ENCODE data around the gene KAZN. TPM values are rescaled to one million over a fixed set of nuclear protein-coding genes. Genes with fewer than 3 reads are reported as not detected.

The KAZN gene
- total and polyA plus RNA-seq, 8 donors, result 11.1 to 37.5 (median 30.2) TPM

DNA sequence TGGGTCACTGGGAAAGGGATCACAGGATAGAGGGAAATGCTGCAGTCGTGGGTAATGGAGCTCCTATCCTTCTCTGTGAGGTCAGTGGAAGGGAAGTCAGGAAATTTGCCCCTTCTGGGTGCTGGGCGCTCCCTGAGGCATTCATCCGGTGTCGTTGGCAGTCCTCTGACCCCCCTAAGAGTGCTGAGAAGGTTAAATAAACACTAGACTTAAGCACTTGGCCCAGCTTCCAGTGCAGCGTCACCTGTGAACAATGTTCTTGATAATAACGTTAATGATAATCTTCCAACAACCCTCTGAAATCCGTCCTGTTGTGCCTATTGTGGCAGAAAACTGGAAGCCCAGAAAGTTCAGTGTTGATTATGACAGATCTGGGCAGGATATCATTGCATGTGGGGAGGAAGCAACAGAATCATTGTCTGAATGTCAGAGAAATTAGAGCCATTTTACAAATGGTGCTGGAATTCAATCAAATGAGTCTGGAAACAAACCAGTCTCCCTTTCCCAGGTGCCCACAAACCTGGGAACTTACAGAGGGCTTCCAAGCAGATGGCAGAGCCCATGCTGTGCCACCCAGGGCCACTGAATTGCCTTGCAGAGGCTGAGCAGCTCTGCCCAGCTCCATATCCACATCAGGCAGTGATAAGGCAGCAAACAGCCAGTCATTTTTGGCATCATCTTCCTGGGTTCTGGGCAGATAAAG, 216.8 kb downstream of the KAZN start:
- intact Hi-C loops (cut with DNase I), result no loop called here
- no peak overlapping the region for H3K4me3 ChIP-seq
- TF ChIP-seq, protein P1, sequence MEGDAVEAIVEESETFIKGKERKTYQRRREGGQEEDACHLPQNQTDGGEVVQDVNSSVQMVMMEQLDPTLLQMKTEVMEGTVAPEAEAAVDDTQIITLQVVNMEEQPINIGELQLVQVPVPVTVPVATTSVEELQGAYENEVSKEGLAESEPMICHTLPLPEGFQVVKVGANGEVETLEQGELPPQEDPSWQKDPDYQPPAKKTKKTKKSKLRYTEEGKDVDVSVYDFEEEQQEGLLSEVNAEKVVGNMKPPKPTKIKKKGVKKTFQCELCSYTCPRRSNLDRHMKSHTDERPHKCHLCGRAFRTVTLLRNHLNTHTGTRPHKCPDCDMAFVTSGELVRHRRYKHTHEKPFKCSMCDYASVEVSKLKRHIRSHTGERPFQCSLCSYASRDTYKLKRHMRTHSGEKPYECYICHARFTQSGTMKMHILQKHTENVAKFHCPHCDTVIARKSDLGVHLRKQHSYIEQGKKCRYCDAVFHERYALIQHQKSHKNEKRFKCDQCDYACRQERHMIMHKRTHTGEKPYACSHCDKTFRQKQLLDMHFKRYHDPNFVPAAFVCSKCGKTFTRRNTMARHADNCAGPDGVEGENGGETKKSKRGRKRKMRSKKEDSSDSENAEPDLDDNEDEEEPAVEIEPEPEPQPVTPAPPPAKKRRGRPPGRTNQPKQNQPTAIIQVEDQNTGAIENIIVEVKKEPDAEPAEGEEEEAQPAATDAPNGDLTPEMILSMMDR (IDR thresholded peaks at IDR 0.05), result no peak
- no peaks in the 10 kb centered on the region for H3K36me3 ChIP-seq
- no peak overlapping the region for H3K27ac ChIP-seq
- H3K4me1 ChIP-seq, result no peaks in the 10 kb centered on the region
- ATAC-seq, result peak; percentile 82
- peak in 1 of 4 donors; percentile 38 for DNase-seq
- no peaks in the 10 kb centered on the region for H3K9me3 ChIP-seq
- H3K27me3 ChIP-seq, result no peaks in the 10 kb centered on the region

DNA sequence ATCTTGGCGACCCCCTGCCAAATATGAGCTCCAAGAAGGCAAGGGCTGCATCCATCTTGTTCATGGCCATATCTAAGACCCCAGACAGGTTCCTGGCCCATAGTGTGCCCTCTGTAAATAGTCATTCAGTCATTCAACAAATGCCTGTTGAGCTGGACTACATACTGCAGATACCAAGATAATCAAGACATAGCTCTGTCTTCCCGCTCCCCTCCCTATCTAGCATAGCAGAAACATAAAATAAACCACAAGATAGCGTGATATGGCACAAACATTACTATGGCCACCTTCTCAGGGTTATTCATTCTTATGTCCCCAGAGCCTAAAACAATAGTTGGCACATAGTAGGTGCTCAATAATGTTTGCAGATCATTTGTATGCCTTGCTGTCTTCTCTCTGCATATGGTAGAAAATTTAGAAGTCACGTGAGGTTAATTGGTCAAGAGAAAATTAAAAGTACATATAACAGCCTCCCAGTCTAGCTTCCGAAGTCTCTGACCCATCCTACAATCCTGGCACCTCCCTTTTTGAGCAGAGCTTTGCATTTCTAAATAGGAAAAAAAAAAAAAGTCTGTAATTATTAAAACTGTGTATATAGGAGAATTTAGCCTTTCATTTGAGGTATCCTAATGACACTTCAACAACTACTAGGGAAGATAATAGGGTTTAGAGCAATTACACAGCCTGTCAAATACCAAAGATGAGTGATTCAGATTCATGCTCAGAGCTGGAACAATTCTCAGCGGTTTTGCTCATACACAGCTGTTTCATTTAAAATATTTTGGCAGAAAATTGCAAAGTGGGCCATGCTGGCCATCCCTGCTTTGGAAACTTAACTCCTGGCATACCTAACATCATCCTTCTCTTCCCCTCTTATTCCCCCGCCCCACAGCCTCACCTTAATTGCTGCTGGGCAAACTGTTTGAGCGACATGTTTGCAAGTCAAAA, 219.0 kb downstream of the KAZN start:
- no peak overlapping the region for H3K4me3 ChIP-seq
- no peaks in the 10 kb centered on the region for H3K36me3 ChIP-seq
- TF ChIP-seq, protein P1 (IDR thresholded peaks at IDR 0.05), result no peak
- no peak overlapping the region for H3K27ac ChIP-seq
- H3K9me3 ChIP-seq, result no peaks in the 10 kb centered on the region
- no peaks in the 10 kb centered on the region for H3K4me1 ChIP-seq
- no peaks in the 10 kb centered on the region for H3K27me3 ChIP-seq
- intact Hi-C loops (cut with DNase I), result no loop called here
- ATAC-seq (no peak), DNase-seq (no peak)

DNA sequence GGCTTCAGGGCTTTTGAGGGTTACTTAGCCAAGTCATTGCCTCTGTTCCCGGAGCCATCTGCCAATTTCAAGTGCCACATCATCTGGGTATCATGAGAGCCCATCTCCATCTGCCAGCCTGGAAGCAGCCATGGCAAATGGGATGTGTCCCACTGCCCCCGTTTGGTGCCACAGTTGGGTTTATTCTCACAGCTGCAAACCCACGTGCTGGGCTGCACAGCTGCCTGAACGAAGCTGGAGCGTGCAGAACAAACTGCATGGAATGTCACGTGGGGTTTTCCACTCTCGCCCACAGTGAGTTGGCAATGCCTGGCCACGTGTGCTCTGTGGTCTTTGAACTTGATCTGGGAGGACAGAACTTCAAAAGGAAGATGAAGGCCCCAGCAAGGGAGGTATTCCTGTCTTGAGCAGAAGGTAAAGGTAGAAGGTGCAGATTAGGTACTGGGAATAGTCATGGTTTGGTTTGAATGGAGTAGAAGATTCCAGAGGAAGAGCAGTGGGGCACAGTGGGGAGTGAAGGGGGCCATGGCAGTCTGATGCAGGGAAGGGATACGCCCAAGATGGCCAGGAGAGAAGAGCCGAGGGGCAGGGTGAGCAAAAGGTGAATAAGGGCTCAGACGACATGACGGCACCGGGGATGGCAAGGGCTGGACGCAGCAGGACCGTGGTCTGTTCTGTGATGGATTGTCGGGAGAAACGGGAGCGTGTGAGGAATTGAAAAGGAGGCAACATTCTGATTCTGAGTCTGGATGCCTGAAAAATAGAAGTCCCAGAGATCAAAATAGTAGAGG, 222.0 kb downstream of the KAZN start:
- ATAC-seq (no peak), DNase-seq (no peak)
- H3K27me3 ChIP-seq, result no peaks in the 10 kb centered on the region
- no peaks in the 10 kb centered on the region for H3K9me3 ChIP-seq
- TF ChIP-seq, protein P1 (IDR thresholded peaks at IDR 0.05), result no peak
- H3K27ac ChIP-seq, result no peak overlapping the region
- intact Hi-C loops (cut with DNase I), result no loop called here
- no peaks in the 10 kb centered on the region for H3K4me1 ChIP-seq
- no peak overlapping the region for H3K4me3 ChIP-seq
- no peaks in the 10 kb centered on the region for H3K36me3 ChIP-seq

DNA sequence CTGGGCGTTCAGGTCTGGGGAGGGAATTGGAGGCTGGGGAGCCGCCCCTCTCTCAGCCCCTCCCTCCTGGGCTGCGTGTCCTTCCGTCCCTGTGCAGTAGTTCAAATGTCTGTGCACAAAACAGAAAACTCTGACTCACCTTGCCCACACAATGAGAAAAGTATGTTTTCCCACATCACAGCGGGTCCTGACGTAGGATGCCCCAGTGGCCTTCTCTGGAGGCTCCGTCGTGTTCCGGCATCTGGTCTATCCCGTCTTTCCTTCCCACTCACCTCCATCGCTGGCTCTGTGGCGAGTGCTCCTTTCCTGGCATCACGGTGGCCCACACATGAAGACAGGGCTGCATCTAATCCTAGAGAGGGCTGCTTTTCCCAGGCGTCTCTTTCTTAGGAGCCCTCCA, 224.0 kb downstream of the KAZN start:
- H3K9me3 ChIP-seq, result no peaks in the 10 kb centered on the region
- no peak for ATAC-seq
- no peak for DNase-seq
- H3K4me1 ChIP-seq, result no peaks in the 10 kb centered on the region
- intact Hi-C loops (cut with DNase I), result no loop called here
- no peak overlapping the region for H3K27ac ChIP-seq
- TF ChIP-seq, protein P1 (IDR thresholded peaks at IDR 0.05), result no peak
- no peak overlapping the region for H3K4me3 ChIP-seq
- H3K27me3 ChIP-seq, result no peaks in the 10 kb centered on the region
- no peaks in the 10 kb centered on the region for H3K36me3 ChIP-seq

All from left lung (tissue), 10 donors.